HG03521 (cell line): ENCODE measurements around the gene FAM168A.

Experiments used
- ATAC-seq: cut with Tn5 transposase; IDR thresholded peaks from one replicate; pipeline ENCODE4 v1.9.1; 2021; ENCODE audit warnings: mild to moderate bottlenecking, moderate library complexity; ENCODE audit not compliant: unreplicated experiment

FAM168A gene

DNA sequence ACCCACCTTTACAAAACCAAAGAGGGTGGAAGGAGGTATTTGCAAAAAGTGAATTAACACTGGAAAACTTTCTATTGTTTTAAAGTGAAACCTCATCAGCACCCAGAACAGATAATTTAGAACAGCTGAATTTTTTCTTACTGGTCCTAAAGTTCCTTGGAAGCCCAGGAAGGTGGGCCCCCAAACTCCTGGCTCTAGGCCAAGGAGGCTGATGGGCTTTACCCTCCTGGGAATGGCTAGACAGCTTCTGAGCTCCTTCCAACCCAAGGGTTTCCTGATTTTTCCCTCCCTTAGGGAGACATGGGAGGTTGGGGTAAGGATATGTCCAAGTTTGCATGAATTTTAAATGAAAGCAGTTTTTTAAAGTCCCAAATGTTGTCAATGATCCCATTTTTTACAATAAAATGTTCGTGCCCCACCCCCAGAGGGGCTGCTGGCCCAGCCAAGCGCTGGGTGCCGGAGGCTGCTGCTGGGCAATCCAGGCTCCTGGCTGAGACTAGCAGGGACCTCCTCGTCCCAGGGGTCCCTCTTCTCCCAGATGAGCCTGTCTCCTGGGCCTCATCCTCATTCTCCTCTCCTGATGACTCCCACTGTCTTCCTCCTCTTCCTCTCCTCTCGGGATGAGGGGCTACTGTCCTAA, 193.3 kb downstream of the FAM168A start:
- ATAC-seq = no peak

DNA sequence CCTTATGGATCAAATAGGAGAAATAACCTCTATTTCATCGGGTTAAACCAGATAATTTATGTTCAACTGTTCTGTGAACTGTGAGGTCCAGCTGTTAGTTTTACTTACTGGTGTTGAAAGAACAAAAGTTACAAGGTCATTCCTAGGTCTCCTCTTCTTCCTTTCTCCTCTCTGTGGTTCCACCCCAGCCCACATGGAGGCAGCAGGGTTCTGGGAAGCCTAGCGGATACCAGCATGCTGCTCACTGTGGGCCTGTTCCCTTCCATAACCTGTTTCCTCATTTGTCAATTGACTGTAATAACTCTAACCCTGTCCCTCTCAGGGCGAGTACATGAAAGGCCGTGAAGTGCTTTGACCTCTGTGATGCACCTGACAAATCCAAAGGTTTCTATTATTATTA, 193.9 kb downstream of the FAM168A start:
- no peak for ATAC-seq

DNA sequence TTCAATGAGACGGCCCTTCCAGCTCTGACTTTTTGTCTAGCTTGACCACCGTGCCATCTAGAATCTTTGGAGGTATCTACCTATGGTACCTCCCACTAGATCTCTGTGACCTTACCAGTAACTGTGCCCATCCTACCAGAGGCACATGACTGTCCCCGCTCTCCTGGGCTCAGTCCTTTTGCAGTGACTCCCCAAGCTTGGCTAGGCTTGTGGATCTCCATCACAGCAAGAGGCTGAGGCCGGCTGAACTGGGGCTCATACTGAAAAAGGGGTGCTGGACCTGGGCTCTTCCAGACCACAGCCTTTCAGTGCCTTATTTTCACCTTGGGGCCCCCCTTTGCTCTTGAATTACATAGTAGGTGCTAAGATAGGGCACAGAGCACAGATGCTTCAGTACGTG, 194.4 kb downstream of the FAM168A start:
- no peak for ATAC-seq

DNA sequence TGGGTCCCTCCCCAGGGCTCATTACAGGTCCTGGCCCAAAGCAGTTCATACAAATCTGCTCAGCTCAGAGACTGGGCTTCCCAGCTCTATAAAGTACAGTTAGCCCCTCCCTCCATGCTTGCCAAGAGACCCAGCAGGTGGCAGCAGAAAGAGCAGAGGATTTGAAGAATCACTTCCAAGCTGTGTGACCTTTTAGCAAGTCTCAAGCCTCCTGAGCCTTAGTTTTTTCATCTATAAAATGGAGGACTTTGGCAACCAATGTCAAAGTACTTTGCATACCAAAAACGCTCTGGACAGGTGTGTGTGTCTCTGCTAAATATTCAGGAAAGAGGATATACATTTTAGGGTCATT, 195.1 kb downstream of the FAM168A start:
- ATAC-seq = no peak

DNA sequence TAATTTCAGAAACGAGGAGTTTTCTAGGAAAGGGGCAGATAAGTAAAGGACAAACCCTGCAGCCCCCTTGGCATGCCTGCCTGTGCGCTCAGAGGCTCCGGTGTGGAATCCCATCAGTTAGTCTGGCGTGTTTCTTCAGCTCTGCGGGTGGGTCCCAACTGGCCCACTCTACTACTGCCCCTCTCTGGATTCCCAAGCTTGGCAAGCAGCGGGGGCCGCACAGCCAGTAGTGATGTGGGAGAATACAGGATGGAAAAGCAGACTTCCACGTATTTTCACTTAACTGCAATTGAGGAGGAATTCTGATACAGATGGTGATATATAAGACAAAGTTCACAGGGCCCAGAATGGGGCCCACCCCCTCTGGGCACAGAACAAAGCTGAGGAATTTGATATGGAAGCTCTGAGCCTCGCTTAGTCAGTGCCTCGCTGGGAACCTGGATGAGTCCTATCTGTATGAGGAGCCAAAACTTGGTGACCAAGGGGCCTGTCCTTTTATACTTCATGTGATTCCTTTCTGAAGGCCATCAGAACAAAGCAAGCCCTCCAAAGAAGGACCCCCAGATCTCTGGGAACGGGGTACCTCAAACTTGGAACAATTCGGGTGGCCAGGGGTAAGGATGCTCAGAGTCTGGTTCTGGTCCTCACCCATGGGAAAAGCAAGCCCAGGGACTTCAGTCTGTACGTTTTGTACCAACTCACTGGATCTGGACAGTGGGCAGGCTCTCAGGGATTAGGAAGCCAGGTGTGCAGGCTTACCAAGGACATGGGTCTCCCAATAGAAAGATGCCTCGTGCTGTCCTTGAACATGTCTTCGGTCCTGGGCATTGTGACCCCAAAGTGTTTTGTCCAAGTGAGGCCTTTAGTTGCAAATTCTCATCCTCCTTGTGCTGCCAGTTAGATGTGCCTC, 195.7 kb downstream of the FAM168A start:
- no peak for ATAC-seq

DNA sequence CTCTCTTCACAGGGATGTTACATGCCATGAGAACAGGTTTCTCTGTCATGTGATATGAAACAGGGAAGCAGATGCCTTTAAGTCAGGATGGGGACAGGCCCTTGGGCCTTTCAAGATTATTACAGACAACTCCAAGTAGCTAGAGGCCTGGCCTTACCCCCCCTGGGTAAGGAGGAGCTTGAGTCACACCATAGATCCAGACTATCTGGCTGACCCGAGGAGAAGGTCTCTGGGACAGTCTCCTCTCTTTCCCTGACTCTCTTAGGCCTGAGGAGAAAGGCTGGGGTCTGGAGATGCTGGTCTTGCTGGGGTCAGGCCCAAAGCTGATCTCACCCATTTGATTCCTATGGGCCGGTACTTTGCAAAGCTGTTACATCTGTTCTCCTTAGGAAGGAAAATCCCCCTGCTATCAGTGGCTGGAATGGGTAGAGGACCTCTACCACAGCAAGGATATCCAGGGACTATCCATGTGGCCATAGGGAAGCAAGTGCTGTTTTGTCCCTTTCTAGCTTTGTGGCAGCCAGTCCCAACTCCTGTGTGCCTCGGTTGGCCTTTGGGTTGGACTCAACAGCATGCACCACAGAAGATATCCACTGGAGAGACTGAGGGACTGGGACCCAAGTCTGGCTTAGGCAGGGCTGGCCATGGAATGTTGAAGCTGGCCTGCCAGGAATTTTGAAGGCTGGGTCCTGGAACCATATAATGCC, 196.5 kb downstream of the FAM168A start:
- no peak for ATAC-seq

DNA sequence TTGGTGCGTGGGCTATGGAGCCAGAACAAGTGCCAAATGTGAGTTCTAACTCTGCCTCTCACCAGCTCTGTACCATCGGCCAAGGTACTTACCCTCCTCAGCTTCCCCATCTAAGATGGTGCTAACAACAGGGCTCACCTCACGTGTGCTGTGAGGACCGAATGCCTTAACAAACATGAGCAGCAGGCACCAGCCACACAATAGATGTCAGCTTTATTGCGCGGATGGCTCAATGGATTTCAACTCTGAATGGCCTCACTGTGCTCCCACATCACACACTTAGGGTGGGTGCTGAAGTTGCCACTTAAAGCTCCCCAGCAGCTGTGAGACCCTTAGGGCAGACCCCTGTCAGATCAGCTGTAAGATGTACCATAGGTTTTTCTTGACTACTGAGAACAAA, 197.6 kb downstream of the FAM168A start:
- no peak for ATAC-seq

DNA sequence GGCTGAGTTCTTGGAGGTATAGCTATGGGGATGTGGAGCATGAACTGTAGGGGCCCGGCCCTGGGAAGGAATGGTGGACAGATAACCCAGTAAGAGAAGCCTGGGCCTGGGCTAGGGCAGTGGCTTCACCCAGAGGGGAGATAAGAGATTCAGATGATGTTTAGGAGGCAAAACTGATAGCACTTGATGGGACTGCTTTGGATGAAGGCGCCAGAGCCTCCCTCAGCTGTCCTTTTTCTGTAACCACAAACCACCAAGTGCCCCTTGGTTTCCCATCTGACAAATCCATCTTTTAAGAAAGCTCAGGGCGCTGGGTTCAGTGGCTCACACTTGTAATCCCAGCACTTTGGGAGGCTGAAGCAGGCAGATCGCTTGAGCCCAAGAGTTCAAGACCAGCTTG, 198.3 kb downstream of the FAM168A start:
- ATAC-seq = no peak

DNA sequence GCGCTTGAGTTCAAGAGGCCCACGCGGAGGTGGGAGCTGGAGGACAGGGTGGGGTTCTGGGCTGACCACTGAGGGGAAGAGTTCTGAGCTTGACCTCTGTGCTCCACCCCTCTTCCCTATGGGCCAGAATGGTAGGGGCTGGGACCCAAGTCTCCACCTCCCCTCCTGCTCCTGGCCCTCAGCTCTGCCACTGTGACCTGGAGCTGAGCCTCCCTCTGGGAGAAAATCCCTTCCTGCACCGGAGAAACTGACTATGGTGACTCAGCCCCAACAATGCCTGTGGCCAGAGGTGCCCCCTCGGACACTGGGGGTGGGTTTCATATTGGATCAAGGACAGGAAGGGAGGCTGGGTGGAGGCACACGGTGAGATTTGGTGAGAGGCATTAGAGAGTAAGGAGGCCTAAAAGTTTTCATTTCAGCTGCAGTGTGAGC, 198.7 kb downstream of the FAM168A start:
- no peak for ATAC-seq

DNA sequence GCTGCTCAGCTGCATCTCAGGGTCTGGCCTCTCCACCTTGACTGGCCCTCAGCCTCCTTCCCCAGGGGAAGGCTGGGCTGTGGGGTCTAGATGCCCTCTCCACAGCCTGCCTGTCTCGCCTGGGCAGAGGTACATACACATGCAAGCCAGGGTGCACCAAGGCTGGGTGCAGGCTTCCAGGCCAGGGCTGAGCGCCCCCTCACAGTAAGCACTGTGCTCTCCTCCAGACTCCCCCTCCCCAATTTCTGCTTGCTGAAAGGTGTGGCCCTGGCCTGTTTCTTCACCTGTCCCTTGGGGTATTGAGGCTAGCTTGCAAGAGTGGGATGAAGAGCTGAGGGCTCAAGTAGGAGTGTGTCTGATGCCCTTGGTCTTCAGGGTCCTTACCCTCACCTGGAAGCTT, 199.2 kb downstream of the FAM168A start:
- ATAC-seq = no peak

DNA sequence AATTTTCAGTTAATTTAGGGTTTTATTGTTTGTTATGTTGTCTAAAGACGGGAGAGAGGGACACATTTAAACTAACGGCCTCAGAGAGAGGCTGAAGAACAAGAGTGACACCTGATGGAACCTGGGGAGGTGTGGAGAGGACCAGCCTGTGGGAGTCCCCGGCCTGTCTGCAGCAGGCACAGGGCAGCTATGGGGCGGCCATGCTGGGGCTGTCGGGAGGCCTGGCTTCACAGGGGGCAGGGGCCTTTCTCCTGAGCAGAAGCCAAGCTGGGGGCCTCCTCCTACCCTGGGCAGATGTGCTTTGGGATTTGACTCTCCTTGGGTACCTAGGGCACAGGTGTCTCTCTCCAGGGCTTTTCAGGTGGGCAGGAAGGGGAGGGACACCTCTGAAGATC, 199.8 kb downstream of the FAM168A start:
- no peak for ATAC-seq

DNA sequence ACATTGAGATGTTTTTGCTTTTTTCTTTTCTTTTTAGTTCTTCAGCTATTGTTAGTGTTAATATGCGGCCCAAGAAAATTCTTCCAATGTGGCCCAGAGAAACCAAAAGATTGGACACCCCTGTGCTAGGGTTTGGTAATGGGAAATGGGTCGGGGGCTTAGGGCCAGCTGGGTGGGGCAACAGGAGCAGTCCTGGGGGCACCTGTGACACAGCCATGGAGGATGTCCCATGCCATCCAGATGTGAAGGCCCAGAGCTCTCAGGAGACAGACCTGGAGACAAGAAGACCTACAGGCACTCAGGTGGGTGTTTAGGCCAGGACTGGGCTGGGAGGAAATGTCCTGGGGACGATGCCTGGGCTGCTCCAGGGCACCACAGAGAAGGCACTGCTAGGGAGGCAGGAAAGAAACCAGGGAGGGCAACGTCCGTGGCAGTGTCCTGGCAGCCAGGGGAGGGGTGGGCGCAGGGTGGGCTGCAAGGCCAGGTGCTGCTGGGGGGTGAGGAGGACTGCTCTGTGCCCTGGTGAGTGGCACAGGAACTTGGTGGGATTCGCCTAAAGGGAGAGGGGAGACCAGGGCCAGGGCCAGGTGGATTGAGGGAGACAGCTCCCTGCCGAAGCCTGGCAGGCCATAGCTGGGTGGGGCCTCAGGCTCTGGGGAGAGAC, 200.3 kb downstream of the FAM168A start:
- no peak for ATAC-seq

DNA sequence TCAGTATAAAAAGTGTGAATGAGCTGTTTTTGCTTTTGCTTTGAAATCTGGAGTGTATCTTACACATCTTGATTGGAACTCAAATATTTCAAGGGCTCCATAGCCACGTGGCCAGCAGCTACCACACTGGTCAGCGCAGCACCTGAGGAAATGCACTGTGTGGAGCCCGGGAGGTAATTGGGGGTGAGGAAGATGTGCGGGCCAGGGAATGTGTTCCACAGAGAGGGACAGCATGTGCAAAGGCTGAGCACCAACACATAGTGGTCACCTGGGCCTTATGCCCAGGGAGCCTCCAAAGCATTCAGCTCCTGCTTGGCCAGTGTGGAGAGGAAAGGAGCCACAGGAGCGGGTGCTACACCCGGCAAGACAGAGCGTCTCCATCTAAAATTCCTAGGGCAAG, 200.9 kb downstream of the FAM168A start:
- ATAC-seq = no peak

DNA sequence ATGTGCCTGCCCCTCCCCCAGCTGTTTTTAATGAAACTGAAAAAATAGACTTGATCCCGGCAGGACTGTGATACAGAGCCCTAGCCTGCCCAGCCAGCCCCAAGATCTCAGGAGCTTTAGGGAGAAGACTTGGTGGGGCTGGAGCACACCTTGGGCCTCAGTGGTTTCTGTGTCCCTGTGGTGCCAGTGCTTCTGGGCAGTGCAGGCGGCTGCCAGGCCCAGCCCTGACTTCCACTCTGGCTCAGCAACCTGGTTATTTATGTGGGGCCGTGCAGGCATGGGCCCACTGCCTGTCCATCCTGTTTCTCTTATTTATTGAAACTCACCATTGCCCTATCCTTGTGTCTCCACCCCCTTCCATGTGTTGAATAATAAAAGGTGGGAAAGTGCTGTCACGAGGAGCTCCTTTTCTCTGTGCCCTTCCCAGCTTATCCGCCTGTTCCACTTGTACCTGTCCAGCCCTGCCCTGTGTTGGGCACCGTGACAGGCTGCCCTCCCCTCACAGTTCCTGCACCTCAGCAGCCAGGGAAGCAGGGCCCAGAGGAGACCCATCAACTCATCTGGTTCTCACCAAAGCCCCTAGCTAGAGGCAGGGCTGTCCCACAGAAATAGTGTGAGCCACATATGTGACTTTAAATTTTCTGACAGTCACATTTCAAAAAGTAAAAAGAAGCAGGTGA, 201.5 kb downstream of the FAM168A start:
- no peak for ATAC-seq

DNA sequence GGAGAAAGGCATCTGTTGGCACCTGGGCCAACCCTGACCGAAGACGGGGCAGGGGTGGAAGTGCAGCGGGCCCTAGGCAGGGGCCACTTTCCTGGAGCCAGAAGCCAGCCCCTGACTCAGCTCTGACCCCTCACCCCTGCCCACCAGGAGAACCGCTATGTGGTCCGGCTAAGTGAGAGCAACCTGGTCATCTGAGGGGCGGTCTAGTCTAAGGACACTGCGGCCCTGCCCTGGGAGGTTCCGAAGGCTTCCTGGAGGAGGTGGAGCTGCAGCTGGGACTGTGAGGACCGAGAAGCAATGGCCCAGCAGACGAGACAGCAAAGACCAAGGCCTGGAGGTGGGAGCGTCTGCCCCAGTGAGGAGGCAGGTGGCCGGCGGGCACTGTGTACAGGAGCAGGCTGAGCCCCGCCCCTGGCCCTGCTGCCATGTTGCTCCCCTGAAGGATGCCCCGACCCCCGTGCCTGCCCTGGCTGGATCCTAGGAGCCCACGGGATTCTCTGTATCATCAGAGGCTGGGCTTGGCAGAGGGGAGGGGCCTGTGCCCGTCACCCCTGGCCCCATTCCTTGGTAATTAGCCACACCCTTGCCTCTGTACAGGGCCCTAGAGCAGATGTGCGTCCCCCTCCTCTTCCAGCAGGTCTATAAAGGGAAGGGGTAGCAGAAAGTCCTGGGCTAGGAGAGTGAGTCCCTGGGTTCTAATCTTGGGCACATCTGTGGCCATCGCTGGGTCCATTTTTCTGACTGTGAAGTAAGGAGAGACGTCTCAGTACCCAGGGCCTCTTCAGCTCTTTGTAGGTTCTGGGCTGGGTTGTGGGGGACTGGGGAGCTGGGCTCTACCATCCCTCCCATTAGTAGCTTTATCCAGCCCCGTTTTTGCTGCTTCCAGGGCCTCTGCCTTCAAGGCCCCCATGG, 202.4 kb downstream of the FAM168A start:
- no peak for ATAC-seq

DNA sequence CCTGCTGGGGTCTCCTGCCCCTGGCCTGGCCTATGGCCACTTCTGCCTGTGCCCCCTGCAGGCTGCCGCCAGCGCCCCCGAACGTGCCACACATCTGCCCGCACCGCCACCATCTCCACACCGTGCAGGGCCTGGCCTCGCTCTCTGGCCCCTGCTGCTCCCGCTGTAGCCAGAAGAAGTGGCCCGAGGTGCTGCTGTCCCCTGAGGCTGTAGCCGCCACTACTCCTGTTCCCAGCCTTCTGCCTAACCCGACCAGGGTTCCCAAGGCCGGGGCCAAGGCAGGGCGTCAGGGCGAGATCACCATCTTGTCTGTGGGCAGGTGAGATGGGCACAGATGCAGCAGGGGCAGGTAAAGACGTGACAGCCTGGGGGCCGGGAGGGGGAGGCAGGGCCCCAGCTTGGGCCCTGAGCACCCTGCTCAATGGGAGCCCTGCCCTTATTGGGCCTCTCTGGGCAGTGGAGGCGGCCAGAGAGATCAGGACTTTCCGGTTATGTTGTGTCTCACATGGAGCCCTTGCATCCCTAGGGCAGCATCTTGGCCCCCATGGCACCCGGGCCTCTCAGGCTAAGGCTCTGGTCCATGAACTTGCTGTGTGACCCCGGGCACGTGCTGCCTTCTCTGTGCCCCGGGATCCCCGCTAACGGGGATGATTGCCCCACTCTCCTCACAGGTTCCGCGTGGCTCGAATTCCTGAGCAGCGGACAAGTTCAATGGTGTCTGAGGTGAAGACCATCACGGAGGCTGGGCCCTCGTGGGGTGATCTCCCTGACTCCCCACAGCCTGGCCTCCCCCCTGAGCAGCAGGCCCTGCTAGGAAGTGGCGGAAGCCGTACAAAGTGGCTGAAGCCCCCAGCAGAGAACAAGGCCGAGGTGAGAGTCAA, 203.3 kb downstream of the FAM168A start:
- ATAC-seq = no peak

DNA sequence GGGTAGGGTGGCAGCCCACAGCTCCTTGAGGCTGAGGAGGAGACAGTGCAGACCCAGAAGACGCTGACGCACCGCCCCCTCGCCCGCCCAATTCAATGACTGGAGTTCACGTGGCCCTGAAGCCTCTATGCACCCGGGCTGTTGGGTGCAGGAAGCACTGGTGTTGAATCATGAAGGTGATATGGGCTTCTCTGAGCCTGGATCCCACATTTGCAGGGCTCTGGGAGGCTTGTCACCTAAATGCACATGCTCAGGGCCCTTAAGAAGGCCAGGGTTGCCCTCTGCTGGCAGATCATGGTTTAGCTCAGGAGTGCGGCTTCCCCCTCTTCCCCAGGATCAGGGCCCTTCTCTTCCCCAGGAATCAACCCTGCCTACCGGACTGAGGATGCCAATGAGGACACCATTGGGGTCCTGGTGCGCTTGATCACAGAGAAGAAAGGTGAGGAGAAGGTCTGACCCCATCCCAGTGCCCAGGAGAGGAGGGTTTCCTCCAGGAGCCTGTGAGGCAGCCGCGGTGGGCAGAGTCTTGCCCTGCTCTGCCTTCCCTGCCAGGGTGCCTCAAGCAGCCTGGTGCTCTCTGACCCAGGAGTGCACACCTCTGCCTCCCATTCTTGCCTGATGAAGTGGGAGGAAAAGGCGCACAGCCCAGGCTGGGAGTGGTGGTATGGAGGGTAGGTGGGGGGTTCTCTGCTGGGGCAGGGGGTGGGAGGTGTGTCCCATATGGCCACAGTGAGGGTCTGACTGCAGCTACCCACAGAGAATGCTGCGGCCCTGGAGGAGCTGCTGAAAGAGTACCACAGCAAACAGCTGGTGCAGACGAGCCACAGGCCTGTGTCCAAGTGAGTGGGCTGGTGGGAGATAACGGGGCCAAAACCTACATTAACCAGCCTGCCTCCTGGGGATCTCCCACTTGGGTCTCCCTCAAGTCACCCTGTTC, 204.2 kb downstream of the FAM168A start:
- ATAC-seq = no peak

DNA sequence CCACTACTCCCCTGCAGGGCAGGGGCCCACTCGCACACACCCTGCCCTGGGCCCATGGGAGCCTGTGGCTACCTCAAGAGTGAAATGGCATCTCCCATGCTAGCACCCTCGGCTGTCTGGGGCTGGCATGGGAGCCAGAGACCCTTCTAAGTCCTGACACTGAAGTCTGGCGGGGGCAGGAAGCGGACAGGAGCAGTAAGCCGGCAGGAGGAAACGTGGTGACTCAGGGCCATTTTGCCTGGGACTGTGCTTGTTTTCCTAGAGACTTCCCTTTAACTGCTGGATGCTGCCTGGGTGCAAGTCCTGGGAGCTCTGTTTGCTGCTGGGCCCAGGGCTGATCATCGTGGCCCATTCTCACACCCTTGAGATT, 204.9 kb downstream of the FAM168A start:
- no peak for ATAC-seq
